Caki2 (cell line): ENCODE measurements around the gene NPIPB6. TPM values are rescaled to one million over a fixed set of nuclear protein-coding genes. Genes with fewer than 3 reads are reported as not detected.
A peak's percentile ranks its signal among the peaks of the same experiment; 100 is the strongest.

Experiments used
- DNase-seq: peaks from one replicate; pipeline ENCODE4 v3.0.0-alpha.2; 2015; ENCODE audit warnings: low read depth
- in situ Hi-C: cut with HindIII; loops from 2 replicates; pipeline ENCODE4 v1.10.0; 2016; ENCODE audit warnings: low sequenced_read_pairs, low pct_unique_long_range_greater_than_20kb, mixed read lengths
- total RNA-seq: library from RNA; depleted of rRNA; stranded (reverse); fragments of >200 nt; shearing (Covaris generic); gene quantifications from 2 replicates; pipeline ENCODE4 v1.2.3, GENCODE V29; 2014; ENCODE audit warnings: low replicate concordance; rRNA removed

NPIPB6 gene
- total RNA-seq, 1 experiment from 2014 or later, result not detected

- in situ Hi-C loops, result no loop called here
- no peak for DNase-seq
Measured at GRCh38 chr16:28308794-28309584, 54.3 kb downstream of the NPIPB6 start.

DNA sequence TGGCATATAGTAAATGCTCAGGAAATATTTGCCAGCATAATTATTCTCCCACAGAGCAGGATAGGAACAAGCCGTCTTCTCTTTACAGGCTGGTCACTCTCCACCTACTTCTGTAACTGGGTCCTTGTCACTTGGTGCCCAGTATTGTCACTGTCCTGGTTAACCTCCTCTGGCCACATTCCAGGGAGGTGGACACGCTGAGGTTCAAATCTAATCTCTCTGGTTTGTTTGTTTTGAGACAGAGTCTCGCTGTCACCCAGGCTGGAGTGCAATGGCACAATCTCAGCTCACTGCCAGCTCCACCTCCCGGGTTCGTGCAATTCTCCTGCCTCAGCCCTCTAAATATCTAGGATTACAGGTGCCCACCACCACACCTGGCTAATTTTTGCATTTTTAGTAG is 55.4 kb downstream of the NPIPB6 start:
- in situ Hi-C loops, result no loop called here
- DNase-seq, result no peak

- in situ Hi-C loops, result no loop called here
Measured at GRCh38 chr16:28304214-28304613, 59.1 kb downstream of the NPIPB6 start.

GRCh38 chr16:28303132-28303531 is 60.2 kb downstream of the NPIPB6 start:
- DNase-seq, result no peak
- in situ Hi-C loops, result no loop called here

More at GRCh38 chr16:28304214-28304613, 59.1 kb downstream of the NPIPB6 start:
- DNase-seq, result peak; percentile 60

GRCh38 chr16:28301620-28302019 is 61.7 kb downstream of the NPIPB6 start:
- in situ Hi-C loops, result no loop called here
- no peak for DNase-seq

- in situ Hi-C loops, result no loop called here
Measured at GRCh38 chr16:28301154-28301553, 62.2 kb downstream of the NPIPB6 start.

GRCh38 chr16:28300327-28300726 is 63.0 kb downstream of the NPIPB6 start:
- in situ Hi-C loops, result no loop called here

More at GRCh38 chr16:28301154-28301553, 62.2 kb downstream of the NPIPB6 start:
- DNase-seq, result no peak

DNA sequence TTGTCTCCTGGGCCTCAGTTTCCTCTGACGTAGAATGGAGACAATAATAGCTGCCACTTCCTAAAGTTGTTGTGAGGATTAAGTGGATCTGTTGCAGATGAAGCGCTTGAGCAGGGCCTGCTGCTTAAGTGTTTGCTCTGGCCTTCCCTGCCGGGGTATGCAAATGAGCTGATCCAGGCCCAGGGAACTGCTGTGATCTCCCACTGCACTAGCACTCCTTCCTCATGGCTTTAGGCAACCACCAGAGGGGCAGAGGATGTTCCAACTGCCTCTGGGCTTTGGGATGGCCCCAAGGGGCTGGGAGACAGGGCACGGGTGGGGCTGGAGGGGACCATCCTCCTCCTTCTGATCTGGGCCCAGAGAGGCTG is 64.8 kb downstream of the NPIPB6 start:
- no peak for DNase-seq
- in situ Hi-C loops, result no loop called here

More at GRCh38 chr16:28300327-28300726, 63.0 kb downstream of the NPIPB6 start:
- DNase-seq, result no peak

DNA sequence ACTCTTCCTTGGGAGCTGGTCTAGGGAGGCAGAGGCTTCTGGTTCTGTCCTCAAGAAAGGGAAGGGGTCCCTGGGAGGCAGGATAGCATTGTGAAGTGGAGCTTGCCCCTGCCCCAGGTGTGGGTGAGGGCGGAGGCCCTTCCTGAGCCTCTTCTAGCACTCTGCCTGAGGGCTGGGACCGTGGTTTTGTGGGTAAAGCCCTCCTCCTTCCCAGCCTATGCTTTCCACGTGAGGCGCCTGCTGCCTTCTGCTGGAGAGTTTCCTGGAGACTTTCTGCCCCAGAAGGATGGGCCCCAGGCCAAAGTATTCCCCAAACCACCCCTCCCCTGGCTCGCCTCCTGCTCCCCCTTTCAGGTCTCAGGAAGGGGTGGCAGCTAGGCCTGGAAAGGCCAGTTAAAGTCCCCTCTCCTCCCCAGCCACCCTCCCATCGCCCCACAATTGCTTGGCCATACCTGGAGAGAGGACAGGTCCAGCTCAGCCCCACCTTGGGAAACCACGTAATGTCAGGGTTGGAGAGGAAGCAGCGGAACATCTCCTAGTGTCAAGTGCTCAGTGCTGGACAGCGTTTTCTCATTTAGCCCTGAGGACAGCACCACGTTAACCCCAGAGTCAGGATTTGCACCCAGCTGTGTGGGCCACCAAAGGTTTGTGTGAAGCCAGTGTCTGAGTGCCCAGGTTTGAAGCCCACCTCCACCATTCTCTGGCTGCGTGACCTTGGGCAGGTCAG is 65.4 kb downstream of the NPIPB6 start:
- in situ Hi-C loops, result no loop called here
- DNase-seq, result no peak

DNA sequence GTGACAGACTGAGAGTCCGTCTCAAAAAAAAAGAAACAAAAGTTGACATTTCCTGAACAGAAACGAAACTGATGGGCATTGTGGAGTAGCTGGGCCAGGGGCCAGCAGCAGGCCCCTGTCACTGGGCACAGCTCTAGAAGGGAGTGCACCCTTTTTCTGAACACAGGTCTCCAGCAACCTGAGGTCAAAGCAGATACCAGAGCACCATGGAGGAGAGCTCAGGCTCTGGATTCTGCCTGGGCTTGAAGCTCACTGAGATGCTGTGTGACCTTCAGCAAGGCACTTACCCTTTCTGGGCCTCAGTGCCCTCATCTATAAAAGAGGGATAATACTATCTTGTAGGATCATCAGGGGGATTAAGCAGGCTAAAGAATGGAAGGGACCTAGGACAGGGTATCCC is 66.0 kb downstream of the NPIPB6 start:
- in situ Hi-C loops, result no loop called here
- DNase-seq, result no peak

GRCh38 chr16:28295276-28295675 is 68.0 kb downstream of the NPIPB6 start:
- in situ Hi-C loops, result no loop called here
- DNase-seq, result no peak

- in situ Hi-C loops, result no loop called here
- no peak for DNase-seq
Measured at GRCh38 chr16:28294201-28294600, 69.1 kb downstream of the NPIPB6 start.

GRCh38 chr16:28293601-28293960 is 69.7 kb downstream of the NPIPB6 start:
- in situ Hi-C loops, result no loop called here

DNA sequence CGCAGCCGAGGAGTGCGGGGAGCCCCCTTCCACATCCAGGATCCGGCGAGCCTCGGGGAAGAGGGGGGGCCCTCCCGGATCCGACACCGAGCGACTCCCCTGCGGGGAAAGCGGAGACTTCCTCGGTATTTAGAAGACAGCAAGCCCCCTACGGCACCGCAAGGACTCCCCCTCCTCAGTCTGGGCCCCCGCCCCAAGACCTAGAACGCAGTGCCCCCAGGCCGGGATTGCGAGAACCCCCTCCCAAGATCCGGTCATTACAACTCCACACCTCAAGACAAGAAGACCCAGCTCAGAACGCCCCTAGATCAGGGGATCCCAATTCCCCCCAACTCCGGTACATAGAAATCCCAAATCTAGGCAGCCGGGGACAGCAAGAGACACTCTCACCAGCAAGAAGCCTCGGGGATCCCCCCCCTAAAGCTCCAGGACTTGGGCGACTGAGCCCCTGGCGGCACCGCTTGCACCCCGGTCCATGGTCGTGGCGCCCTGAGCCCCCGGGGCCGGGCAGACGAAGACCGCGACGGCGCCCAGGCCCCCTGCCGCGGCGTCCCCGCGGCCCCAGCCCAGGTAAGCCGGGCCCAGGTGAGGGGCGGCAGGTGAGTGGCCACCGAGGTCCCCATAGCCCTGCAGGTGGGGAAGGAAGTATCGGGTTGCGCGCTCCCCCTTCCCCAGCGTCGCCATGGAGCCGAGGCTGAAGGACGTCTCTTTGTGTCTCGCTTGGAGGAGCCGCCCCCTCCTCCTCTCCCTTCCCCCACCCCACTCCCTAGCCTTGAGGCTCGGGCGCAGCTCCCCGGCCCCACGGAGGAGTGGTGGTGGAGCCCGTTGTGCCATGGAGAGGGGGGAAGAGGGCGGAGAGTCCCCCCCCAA is 70.3 kb downstream of the NPIPB6 start:
- no peak for DNase-seq
- in situ Hi-C loops, result no loop called here

More at GRCh38 chr16:28293601-28293960, 69.7 kb downstream of the NPIPB6 start:
- DNase-seq, result no peak

Other genes starting within 250 kb of the NPIPB6 start
- gene XPO6, start 151.5 kb downstream of the NPIPB6 start, total RNA-seq, result 80.9 and 122 TPM in 2 replicates
- gene SBK1, start 71.0 kb downstream of the NPIPB6 start, total RNA-seq, result 0.06 and 0.27 TPM in 2 replicates
- 86.7 and 122 TPM in 2 replicates for gene EIF3CL, start 40.3 kb upstream of the NPIPB6 start, total RNA-seq
- not detected in 2 replicates for gene NPIPB7, start 108.8 kb upstream of the NPIPB6 start, total RNA-seq
- 7.9 and 34.6 TPM in 2 replicates for gene CLN3, start 128.6 kb upstream of the NPIPB6 start, total RNA-seq
- gene APOBR, start 131.1 kb upstream of the NPIPB6 start, total RNA-seq, result not detected in 2 replicates
- not detected in 2 replicates for gene IL27, start 143.3 kb upstream of the NPIPB6 start, total RNA-seq
- 5.8 and 9.4 TPM in 2 replicates for gene NUPR1, start 175.5 kb upstream of the NPIPB6 start, total RNA-seq
- gene SGF29, start 190.4 kb upstream of the NPIPB6 start, total RNA-seq, result 7.1 and 17.2 TPM in 2 replicates
- not detected in 2 replicates for gene SULT1A2, start 233.5 kb upstream of the NPIPB6 start, total RNA-seq
- 232 and 257 TPM in 2 replicates for gene SULT1A1, start 246.5 kb upstream of the NPIPB6 start, total RNA-seq